ENCODE data around the gene AMT.

AMT gene

GRCh38 chr3:49388289-49388820, 33.9 kb downstream of the AMT start:
- no peak for DNase-seq (ENCODE audit: low spot score)

- no peak for DNase-seq (ENCODE audit: low spot score)
Measured at GRCh38 chr3:49387721-49388120, 34.6 kb downstream of the AMT start.

DNA sequence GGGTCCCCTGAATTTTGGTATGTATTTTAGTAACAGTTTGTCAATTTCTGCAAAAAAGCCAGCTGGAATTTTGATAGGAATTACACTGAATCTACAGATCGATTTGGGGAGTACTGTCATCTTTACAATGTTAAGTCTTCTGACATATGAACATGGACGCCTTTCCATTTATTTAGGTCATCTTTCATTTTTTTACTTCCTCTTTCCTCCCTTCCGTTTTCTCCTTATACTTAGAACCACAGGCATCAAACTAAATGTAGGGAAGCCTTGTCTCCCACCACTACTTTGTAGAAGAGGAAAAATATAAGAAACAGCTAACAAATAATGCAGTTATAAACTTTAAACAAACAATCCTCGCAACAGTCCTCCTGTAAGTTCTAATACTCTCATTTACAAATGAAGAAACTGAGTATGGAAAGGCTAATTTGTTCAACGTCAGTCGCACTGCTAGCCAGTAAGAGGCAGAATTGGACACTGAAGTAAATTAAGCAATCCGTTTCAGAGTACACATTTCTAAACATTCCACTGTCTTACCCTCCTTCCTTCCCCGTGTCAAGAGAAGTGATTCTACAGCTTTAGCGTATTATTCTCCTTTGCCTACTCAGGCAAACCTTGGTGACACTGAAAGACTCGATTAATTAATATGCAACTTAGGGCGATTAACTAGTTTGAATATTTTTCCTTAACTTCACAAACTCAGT, 36.1 kb downstream of the AMT start:
- DNase-seq (ENCODE audit: low spot score), result no peak

DNA sequence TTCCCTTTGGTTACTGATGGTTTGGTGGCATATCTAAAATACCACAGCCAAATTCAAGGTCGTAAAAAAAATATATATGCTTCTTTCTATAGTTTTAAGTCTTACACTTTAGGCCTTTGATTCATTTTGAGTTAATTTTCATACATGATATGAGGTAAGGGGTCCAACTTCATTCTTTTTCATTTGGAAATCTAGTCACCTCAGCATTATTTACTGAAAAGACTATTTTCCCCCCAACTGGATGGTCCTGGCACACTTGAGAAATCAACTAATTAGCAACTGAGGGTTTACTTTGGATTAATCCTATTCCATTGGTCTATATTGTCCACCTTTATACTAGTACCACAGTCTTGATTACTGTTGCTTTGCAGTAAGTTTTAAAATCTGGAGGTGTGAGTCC, 36.7 kb downstream of the AMT start:
- no peak for DNase-seq (ENCODE audit: low spot score)

DNA sequence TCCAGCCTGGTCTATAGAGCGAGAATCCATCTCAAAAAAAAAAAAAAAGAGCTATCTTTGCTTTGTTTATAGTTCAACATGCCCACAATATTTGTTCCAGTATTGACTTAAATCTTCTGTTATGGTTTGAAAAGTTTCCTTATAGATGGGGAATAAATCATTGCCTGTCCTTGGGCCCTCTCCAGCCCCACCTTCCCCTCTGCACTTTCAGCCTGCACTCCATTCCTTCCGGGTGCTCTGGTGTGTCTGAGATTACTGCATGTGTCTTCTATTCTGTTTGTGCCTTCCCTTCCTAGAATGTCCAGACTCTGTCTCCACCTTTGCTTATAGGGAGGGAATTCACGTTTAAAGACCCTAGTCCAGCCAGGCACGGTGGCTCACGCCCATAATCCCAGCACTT, 38.9 kb downstream of the AMT start:
- DNase-seq (ENCODE audit: low spot score), result no peak

DNA sequence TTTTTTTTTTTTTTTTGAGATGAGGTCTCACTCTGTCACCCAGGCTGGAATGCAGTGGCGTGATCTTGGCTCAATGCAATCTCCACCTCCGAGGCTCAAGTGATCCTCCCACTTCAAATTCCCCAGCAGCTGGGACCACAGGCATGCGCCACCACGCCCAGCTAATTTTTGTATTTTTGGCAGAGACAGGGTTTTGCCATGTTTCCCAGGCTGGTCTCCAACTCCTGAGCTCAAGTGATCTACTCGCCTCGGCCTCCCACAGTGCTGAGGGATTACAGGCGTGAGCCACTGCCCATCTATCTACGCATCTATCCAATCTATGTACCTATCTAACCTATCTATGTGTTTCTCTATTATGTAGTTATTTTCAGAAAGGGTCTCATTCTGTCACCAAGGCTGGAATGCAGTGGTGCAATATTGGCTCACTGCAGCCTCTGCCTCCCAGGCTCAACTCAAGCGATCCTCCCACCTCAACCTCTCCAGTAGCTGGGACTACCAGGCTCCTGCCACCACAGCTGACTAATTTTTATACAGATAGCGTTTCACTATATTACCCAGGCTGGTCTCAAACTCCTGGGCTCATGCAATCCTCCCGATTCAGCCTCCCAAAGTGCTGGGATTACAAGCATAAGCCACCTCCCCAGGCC, 43.9 kb downstream of the AMT start:
- no peak for DNase-seq (ENCODE audit: low spot score)

DNA sequence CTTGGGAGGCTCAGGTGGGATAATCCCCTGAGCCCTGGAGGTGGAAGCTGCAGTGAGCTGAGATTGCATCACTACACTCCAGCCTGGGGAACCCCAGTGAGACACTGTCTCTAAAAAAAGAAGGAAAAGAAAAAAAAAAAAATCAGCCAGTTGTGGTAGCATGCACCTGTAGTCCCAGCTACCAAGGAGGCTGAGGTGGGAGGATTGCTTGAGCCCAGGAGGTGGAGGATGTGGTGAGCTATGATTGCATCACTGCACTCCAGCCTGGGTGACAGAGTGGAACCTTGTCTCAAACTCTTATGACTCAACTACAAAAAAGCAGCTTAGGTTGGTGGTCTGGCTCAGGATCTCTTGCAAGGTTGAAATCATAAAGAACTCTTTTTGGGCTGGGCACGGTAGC, 44.8 kb downstream of the AMT start:
- DNase-seq (ENCODE audit: low spot score), result no peak

- no peak for DNase-seq (ENCODE audit: low spot score)
Measured at GRCh38 chr3:49371946-49372345, 50.3 kb downstream of the AMT start.

DNA sequence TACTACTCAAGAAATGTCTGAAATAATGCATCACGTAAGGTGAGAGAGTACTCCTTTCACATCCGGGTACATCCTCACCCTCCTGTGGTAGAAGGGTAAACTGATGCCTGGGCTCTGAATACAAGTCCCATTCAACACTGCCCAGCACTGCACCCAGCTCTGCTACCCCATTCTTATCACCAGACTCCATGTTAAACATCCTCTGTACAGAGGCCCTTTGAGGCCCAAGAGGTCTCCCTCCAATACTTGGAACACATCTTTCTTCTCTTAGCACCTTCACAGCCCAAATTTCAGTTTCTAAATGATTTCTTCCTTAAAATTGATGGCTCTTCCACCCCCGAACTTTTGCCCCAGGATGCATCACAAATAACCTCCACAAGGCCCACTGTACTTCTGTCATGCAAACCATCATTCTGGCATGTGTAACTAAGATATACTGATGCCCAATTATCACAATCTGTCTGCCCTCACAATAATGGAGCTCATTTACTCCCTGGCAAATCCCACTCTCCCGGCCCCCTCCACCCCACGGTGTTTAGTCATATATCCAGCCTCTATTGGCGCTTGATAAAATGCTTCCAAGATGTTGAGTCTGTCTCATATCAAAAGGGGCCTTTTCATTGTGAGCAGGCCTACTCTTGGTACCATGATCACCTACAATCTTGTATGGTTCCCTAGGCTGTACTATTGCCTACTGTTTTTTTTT, 51.5 kb downstream of the AMT start:
- no peak for DNase-seq (ENCODE audit: low spot score)

All from hepatic stellate cell (primary cell).